Astrocyte (in vitro differentiated cells and primary cell): ENCODE measurements around the gene FGGY.

Experiments used
- CTCF ChIP-seq: IDR thresholded peaks from 2 replicates; pipeline ENCODE4 v1.5.1; 2011; ENCODE audit warnings: low read depth, mild to moderate bottlenecking, inconsistent platforms, low read length, moderate library complexity; ENCODE audit not compliant: insufficient read depth
- EZH2 ChIP-seq: IDR thresholded peaks from 2 replicates; pipeline ENCODE4 v1.6.1; 2012; ENCODE audit warnings: mild to moderate bottlenecking, low read length, inconsistent platforms; ENCODE audit not compliant: insufficient read depth

GRCh38 chr1:59803458-59804038 is 506.7 kb downstream of the FGGY start:
- TF ChIP-seq CTCF (no peak), EZH2 (no peak)
